GF-D8 (cell line): ENCODE data around the gene CEACAM19.
"Not testable (repeated sequence)": the region's sequence is repeated elsewhere in the genome, so short reads cannot be mapped to it uniquely, and the experiment has no call there.

Experiments used
- DNase-seq: peaks from one replicate; lab custom pipeline; 2025; lab: John Stamatoyannopoulos, UW

The CEACAM19 gene

GRCh38 chr19:44675521-44675920, 4.2 kb downstream of the CEACAM19 start:
- DNase-seq, result no peak

GRCh38 chr19:44677019-44677811, 5.9 kb downstream of the CEACAM19 start:
- no peak for DNase-seq

- DNase-seq, result no peak
Observed at GRCh38 chr19:44680536-44680935, 9.3 kb downstream of the CEACAM19 start.

GRCh38 chr19:44681992-44682790, 10.9 kb downstream of the CEACAM19 start:
- DNase-seq, result no peak

GRCh38 chr19:44682807-44683206, 11.5 kb downstream of the CEACAM19 start:
- no peak for DNase-seq

- no peak for DNase-seq
Observed at GRCh38 chr19:44683434-44684210, 12.3 kb downstream of the CEACAM19 start.

GRCh38 chr19:44684396-44684795, 13.1 kb downstream of the CEACAM19 start:
- not testable (repeated sequence) for DNase-seq

- DNase-seq, result no peak
Observed at GRCh38 chr19:44684892-44685863, 13.9 kb downstream of the CEACAM19 start.

GRCh38 chr19:44685877-44686276, 14.6 kb downstream of the CEACAM19 start:
- DNase-seq, result no peak

- DNase-seq, result no peak
Observed at GRCh38 chr19:44686896-44687295, 15.6 kb downstream of the CEACAM19 start.

GRCh38 chr19:44687888-44688287, 16.6 kb downstream of the CEACAM19 start:
- no peak for DNase-seq

GRCh38 chr19:44689290-44690130, 18.2 kb downstream of the CEACAM19 start:
- no peak for DNase-seq

GRCh38 chr19:44690131-44690440, 18.8 kb downstream of the CEACAM19 start:
- no peak for DNase-seq

GRCh38 chr19:44692379-44692721, 21.1 kb downstream of the CEACAM19 start:
- DNase-seq, result no peak

GRCh38 chr19:44694184-44694579, 22.9 kb downstream of the CEACAM19 start:
- no peak for DNase-seq

GRCh38 chr19:44696939-44697669, 25.8 kb downstream of the CEACAM19 start:
- no peak for DNase-seq

GRCh38 chr19:44697670-44698034, 26.4 kb downstream of the CEACAM19 start:
- no peak for DNase-seq

GRCh38 chr19:44698492-44699201, 27.4 kb downstream of the CEACAM19 start, which contains the start of gene CEACAM16:
Gene CEACAM16 (plus strand): TSS chr19:44699151. CDS start chr19:44701457, 2,306 bp downstream.
- no peak for DNase-seq

- DNase-seq, result no peak
Observed at GRCh38 chr19:44700547-44700946, 29.3 kb downstream of the CEACAM19 start.
